H1 (cell line): ENCODE measurements around the gene AIFM1. TPM values are rescaled to one million over a fixed set of nuclear protein-coding genes. Genes with fewer than 3 reads are reported as not detected.

Source experiments
- BCL11A ChIP-seq, 2 experiments: IDR thresholded peaks; one replicate each; pipeline ENCODE4 v1.6.1; 2011; ENCODE audit warnings: low read depth in 2 of 2, low read length in 2 of 2, mild to moderate bottlenecking in 2 of 2
- EGR1 ChIP-seq: IDR thresholded peaks from 2 replicates; pipeline ENCODE4 v1.6.1; 2011; ENCODE audit warnings: low read depth, low read length, borderline replicate concordance
- polyA plus RNA-seq, 7 experiments: library from polyadenylated mRNA; depleted of rRNA in 3 of 7; stranded (reverse) in 5 of 7; unstranded in 2 of 7; fragments of >200 nt in 5 of 7; fragments of 200-250 nt in 2 of 7; gene quantifications; 1 replicate in 5 of 7; 2 replicates in 1 of 7; 4 replicates in 1 of 7; pipeline versions ENCODE4 v1.2.1 to v1.2.3, GENCODE V29; 2011 to 2013; ENCODE audit warnings: missing spikeins in 2 of 7, mixed read lengths in 2 of 7
- total RNA-seq: library from RNA; stranded (reverse); fragmentation: NEBNext Ultra II Directional; extraction: Animal tissue kit (Norgen Biotek cat#: 25700); gene quantifications from 2 replicates; pipeline ENCODE4 v1.2.1, GENCODE V29; 2021

Gene AIFM1
- total and polyA plus RNA-seq, 2 of the 8 experiments (the other 6 are each of a cell fraction or from before 2014, with no cell fraction given), result 34.1 to 55.4 TPM

DNA sequence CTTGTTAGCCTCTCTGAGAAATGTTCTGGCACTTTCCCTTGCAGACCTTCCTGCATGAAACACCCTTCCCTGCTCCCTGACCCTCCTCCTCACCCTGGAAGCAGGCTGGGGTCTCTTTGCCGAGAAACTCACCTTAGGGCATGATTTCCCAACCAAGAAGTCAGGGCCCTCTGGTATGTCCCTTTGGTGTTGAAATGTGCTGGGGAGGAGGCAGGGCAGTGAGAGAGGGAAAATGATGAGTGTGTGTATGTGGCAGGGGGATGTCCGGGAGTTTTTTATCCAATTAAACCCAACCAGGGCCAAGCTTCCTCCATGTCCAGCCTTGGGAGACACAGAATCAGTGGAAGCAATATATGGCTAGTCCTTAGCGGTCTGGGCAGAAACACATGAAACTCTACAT, 60.4 kb downstream of the AIFM1 start (continued):
- TF ChIP-seq EGR1 (no peak), BCL11A (IDR thresholded peaks at IDR 0.05; ENCODE audit: low read depth in 2 of 2, low read length in 2 of 2) (no peak)
